Tibial nerve (tissue), 3 donors: ENCODE measurements around the gene RPS6KA2.

Experiments used
- POLR2A ChIP-seq, 2 donors: fragments of 450-650 bp; IDR thresholded peaks; one replicate each; pipeline ENCODE4 v1.6.1; 2017; ENCODE audit warnings: antibody characterized with exemption in 2 of 2, mild to moderate bottlenecking in 2 of 2, moderate library complexity in 2 of 2
- TF ChIP-seq, protein P1 (sequence below), 5 experiments: fragments of 200-600 bp in 3 of 5; fragments of 450-650 bp in 2 of 5; sonication (generic) in 3 of 5; IDR thresholded peaks; one replicate each; pipeline ENCODE4 v1.5.1; 2016 to 2019; ENCODE audit warnings: antibody characterized with exemption in 5 of 5, mild to moderate bottlenecking in 3 of 5, moderate library complexity in 2 of 5

DNA sequence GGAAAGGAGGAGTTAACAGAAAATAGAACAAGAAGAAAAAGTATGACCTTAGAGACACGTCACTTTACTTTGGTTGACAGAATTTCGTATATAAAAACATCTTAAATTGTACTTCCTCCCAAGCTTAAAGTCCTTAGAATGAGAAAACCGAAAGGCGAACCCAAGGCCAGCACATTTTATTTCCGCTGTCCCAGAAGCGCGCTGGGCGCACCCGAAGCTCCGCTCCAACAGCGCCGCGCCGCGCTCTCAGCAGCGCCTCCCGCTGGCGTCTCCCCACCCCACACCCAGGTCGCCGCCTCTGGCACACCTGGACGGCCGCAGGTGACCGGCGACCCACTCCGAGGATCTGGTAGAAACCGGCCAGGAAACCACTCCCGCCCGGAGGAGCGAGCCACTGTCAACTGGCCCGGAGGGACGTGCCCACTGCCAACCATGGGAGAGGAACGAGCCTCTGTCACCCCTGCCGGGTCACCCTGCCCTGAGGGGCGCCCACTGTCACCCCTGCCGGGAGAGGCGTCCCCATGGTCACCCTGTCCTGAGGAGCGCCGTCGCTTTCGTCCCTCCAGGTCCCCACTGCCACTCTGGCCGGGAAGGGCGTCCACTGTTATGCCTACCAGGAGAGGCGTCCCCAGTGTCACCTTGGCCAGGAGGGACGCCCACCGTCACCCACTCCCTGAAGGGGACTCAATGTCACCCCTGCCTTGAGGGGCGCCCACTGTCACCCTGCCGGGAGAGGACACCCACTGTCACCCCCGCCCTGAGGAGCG lies 245.1 kb downstream of the RPS6KA2 start:
- TF ChIP-seq, protein P1, sequence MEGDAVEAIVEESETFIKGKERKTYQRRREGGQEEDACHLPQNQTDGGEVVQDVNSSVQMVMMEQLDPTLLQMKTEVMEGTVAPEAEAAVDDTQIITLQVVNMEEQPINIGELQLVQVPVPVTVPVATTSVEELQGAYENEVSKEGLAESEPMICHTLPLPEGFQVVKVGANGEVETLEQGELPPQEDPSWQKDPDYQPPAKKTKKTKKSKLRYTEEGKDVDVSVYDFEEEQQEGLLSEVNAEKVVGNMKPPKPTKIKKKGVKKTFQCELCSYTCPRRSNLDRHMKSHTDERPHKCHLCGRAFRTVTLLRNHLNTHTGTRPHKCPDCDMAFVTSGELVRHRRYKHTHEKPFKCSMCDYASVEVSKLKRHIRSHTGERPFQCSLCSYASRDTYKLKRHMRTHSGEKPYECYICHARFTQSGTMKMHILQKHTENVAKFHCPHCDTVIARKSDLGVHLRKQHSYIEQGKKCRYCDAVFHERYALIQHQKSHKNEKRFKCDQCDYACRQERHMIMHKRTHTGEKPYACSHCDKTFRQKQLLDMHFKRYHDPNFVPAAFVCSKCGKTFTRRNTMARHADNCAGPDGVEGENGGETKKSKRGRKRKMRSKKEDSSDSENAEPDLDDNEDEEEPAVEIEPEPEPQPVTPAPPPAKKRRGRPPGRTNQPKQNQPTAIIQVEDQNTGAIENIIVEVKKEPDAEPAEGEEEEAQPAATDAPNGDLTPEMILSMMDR (IDR thresholded peaks at IDR 0.05): peak; percentile 69 to 77 (median 73)
- TF ChIP-seq POLR2A (IDR thresholded peaks at IDR 0.05): no peak
